CD14-positive monocyte (primary cell): Measurements from ENCODE around the gene CEP290. TPM values are rescaled to one million over a fixed set of nuclear protein-coding genes. Genes with fewer than 3 reads are reported as not detected.

ENCODE experiments used
- DNase-seq, 3 donors: peaks; one replicate each; pipeline ENCODE4 v3.0.0-alpha.2; 2011 to 2022
- H2AFZ ChIP-seq: 2 replicates; pipeline ENCODE4 v1.6.0; 2012; ENCODE audit warnings: mild to moderate bottlenecking, low read depth, low read length, inconsistent platforms; ENCODE audit not compliant: insufficient read depth, poor library complexity, severe bottlenecking
- H3K27ac ChIP-seq, 2 donors: 1 replicate in 1 of 2; 2 replicates in 1 of 2; pipeline ENCODE4 v1.5.1; 2012 to 2013; ENCODE audit warnings: low read length in 2 of 2, control low read depth in 1 of 2, inconsistent platforms in 1 of 2, low read depth in 1 of 2, mild to moderate bottlenecking in 1 of 2
- H3K27me3 ChIP-seq, 2 donors: one replicate each; pipeline versions ENCODE4 v1.6.0 to v1.6.1; 2011 to 2013; ENCODE audit warnings: low read length in 2 of 2; ENCODE audit not compliant: control insufficient read depth in 2 of 2, insufficient read depth in 2 of 2
- H3K36me3 ChIP-seq, 2 donors: replicated peaks in 1 of 2; 1 replicate in 1 of 2; 2 replicates in 1 of 2; pipeline versions ENCODE4 v1.5.1 to v1.6.1; 2012 to 2013; ENCODE audit warnings: low read length in 2 of 2, control low read depth in 1 of 2, inconsistent platforms in 1 of 2, mild to moderate bottlenecking in 1 of 2; ENCODE audit not compliant: insufficient read depth in 2 of 2, control insufficient read depth in 1 of 2
- H3K4me1 ChIP-seq, 2 donors: 1 replicate in 1 of 2; 2 replicates in 1 of 2; pipeline versions ENCODE4 v1.5.1 to v1.6.1; 2012 to 2013; ENCODE audit warnings: low read length in 2 of 2, control low read depth in 1 of 2, inconsistent platforms in 1 of 2, mild to moderate bottlenecking in 1 of 2, moderate library complexity in 1 of 2; ENCODE audit not compliant: insufficient read depth in 2 of 2, control insufficient read depth in 1 of 2
- H3K4me2 ChIP-seq: replicated peaks from 2 replicates; pipeline ENCODE3; 2012; ENCODE audit warnings: low read length, moderate library complexity, mild to moderate bottlenecking; ENCODE audit not compliant: poor library complexity, severe bottlenecking; ENCODE audit errors: extremely low read depth
- H3K4me3 ChIP-seq, 3 experiments: fragments of 200-600 bp in 1 of 3; sonication (generic) in 1 of 3; replicated peaks in 1 of 3; 1 replicate in 2 of 3; 2 replicates in 1 of 3; pipeline ENCODE4 v1.5.1; 2011 to 2013; ENCODE audit warnings: low read length in 3 of 3, mild to moderate bottlenecking in 3 of 3, control low read depth in 2 of 3, low read depth in 2 of 3, inconsistent platforms in 1 of 3, moderate library complexity in 1 of 3
- H3K79me2 ChIP-seq: 2 replicates; pipeline ENCODE4 v1.6.0; 2012; ENCODE audit warnings: mild to moderate bottlenecking, control low read depth, inconsistent platforms, low read length, moderate library complexity; ENCODE audit not compliant: insufficient read depth
- H3K9ac ChIP-seq: 2 replicates; pipeline ENCODE4 v1.6.0; 2017; ENCODE audit warnings: low read length, mild to moderate bottlenecking; ENCODE audit not compliant: insufficient read depth, poor library complexity, severe bottlenecking
- H3K9me3 ChIP-seq, 2 donors: replicated peaks in 1 of 2; 1 replicate in 1 of 2; 2 replicates in 1 of 2; pipeline versions ENCODE4 v1.5.1 to v1.6.1; 2012 to 2013; ENCODE audit warnings: low read length in 2 of 2, control low read depth in 1 of 2; ENCODE audit not compliant: control insufficient read depth in 1 of 2, insufficient read depth in 1 of 2
- H4K20me1 ChIP-seq: 2 replicates; pipeline ENCODE4 v1.6.0; 2012; ENCODE audit warnings: mild to moderate bottlenecking, low read length, control low read depth, moderate library complexity; ENCODE audit not compliant: insufficient read depth
- H3K27ac Mint-ChIP-seq, 7 donors: one replicate each; pipeline ENCODE4 v1.8.0; 2020; ENCODE audit warnings: mild to moderate bottlenecking in 7 of 7, mixed read lengths in 7 of 7, moderate library complexity in 6 of 7, inconsistent platforms in 2 of 7
- H3K27me3 Mint-ChIP-seq, 3 donors: one replicate each; pipeline ENCODE4 v1.8.0; 2021 to 2022; ENCODE audit warnings: low read depth in 3 of 3, mild to moderate bottlenecking in 3 of 3, mixed read lengths in 3 of 3, moderate library complexity in 3 of 3, inconsistent platforms in 1 of 3
- H3K36me3 Mint-ChIP-seq, 2 donors: one replicate each; pipeline ENCODE4 v1.8.0; 2020; ENCODE audit warnings: mixed read lengths in 2 of 2, inconsistent platforms in 1 of 2, mild to moderate bottlenecking in 1 of 2
- H3K4me1 Mint-ChIP-seq: one replicate; pipeline ENCODE4 v1.8.0; 2020; ENCODE audit warnings: mild to moderate bottlenecking, mixed read lengths
- H3K4me3 Mint-ChIP-seq, 2 donors: one replicate each; pipeline ENCODE4 v1.8.0; 2020; ENCODE audit warnings: mild to moderate bottlenecking in 2 of 2, mixed read lengths in 2 of 2, moderate library complexity in 1 of 2
- H3K9me3 Mint-ChIP-seq, 7 donors: one replicate each; pipeline ENCODE4 v1.8.0; 2020 to 2022; ENCODE audit warnings: mixed read lengths in 7 of 7, mild to moderate bottlenecking in 6 of 7, moderate library complexity in 6 of 7, inconsistent platforms in 2 of 7
- WGBS: methylation state at CpG from one replicate; pipeline ENCODE4 v1.1.5; 2013; ENCODE audit warnings: missing lambda C conversion rate; ENCODE audit not compliant: insufficient coverage; 5-methylcytosine and 5-hydroxymethylcytosine counted together
- intact Hi-C, 2 donors: fragments of 100-400 bp; cut with micrococcal nuclease; formaldehyde crosslinking; loops; one replicate each; pipeline versions ENCODE4 v1.15.0 to v1.15.1; 2023
- polyA plus RNA-seq, 3 donors: library from polyadenylated mRNA; depleted of rRNA in 1 of 3; unstranded in 2 of 3; stranded (reverse) in 1 of 3; fragments of 300-500 nt in 2 of 3; fragments of >200 nt in 1 of 3; fragmentation: Illumina TruSeq in 2 of 3; gene quantifications; 1 replicate in 2 of 3; 2 replicates in 1 of 3; pipeline ENCODE4 v1.2.3, GENCODE V29; 2012 to 2021
- TF ChIP-seq, protein P1 (sequence below): fragments of 200-600 bp; IDR thresholded peaks from one replicate; pipeline ENCODE4 v1.8.0; 2022; ENCODE audit warnings: antibody characterized with exemption, mild to moderate bottlenecking

CEP290 gene
- polyA plus RNA-seq, 3 donors: 0.55 to 1.5 (median 0.71) TPM

DNA sequence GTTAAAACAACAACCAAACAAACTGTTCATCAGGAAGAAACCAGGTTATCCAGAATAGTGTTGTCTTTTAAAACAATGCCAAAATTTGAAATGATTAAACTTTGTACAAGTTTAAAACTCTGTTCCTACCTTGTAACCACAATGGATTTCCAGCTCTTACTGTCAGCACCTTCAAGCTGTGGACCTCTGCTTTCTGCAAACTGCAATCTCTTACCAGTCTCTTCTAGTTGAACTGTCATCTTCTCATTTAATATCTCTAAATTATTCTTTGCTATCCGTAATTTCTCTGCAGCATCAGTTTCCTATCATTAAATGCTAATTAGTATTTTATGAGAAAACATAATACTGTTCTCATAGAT, 83.2 kb downstream of the CEP290 start:
- Histone ChIP-seq H3K27me3 (no peaks in the 10 kb centered on the region), H3K4me2 (no peak overlapping the region), H3K9me3 (no peaks in the 10 kb centered on the region), H3K79me2 (no peaks in the 10 kb centered on the region), H3K4me1 (no peaks in the 10 kb centered on the region), H2AFZ (no peak overlapping the region), H3K9ac (no peak overlapping the region), H3K36me3 (peaks cover 7 to 23% of the 10 kb centered on the region in 2 donors), H4K20me1 (no peaks in the 10 kb centered on the region), H3K27ac (no peak overlapping the region), H3K4me3 (no peak overlapping the region)
- Mint-ChIP-seq H3K36me3 (peaks cover 34 to 38% of the 10 kb centered on the region in 2 donors), H3K4me1 (peaks cover 3% of the 10 kb centered on the region), H3K4me3 (no peak overlapping the region), H3K9me3 (no peaks in the 10 kb centered on the region), H3K27ac (no peak overlapping the region), H3K27me3 (peaks cover 0 to 3% (median 0%) of the 10 kb centered on the region in 3 donors)
- WGBS: no CpG with 5 or more reads among the region's 1 CpG
- intact Hi-C loops: no loop called here
- DNase-seq: no peak
- TF ChIP-seq, protein P1, sequence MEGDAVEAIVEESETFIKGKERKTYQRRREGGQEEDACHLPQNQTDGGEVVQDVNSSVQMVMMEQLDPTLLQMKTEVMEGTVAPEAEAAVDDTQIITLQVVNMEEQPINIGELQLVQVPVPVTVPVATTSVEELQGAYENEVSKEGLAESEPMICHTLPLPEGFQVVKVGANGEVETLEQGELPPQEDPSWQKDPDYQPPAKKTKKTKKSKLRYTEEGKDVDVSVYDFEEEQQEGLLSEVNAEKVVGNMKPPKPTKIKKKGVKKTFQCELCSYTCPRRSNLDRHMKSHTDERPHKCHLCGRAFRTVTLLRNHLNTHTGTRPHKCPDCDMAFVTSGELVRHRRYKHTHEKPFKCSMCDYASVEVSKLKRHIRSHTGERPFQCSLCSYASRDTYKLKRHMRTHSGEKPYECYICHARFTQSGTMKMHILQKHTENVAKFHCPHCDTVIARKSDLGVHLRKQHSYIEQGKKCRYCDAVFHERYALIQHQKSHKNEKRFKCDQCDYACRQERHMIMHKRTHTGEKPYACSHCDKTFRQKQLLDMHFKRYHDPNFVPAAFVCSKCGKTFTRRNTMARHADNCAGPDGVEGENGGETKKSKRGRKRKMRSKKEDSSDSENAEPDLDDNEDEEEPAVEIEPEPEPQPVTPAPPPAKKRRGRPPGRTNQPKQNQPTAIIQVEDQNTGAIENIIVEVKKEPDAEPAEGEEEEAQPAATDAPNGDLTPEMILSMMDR: no peak

DNA sequence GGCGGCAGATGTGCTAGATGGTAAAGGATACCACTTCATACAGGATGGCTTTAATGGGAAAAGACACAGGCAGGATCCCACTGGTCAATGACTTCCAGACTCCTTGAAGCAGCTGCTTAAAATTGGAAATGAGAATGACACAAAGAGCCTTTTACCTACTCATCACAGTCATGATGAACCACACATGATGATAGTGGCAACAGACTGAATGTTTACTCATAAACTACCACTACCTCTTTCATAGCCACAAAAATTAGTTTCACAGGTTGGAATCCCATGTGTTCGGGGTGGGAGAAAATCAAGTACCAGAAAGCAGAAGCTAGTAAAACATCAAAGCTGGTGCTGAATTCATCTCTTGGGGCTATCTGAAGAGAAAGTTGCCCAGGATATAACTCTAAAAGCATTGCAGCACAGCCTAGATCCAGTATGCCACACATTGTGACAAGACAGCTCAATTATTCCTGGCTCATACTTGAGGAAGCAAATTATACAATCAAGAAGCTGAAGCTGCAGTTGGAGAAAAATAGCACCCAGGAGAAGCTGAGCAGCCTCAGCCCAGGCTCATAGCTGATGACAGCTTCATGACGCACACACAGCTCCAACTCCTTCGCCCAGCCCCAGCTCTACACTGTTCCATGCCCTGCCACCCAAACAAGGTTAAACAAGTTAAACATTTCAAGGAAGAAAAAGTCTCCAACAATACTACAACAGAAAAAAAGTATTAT, 83.7 kb downstream of the CEP290 start:
- Mint-ChIP-seq H3K27ac (peak overlapping the region in 1 of 7 donors; percentile 21), H3K4me3 (no peak overlapping the region), H3K9me3 (no peaks in the 10 kb centered on the region), H3K27me3 (peaks cover 0 to 3% (median 0%) of the 10 kb centered on the region in 3 donors), H3K36me3 (peaks cover 36 to 37% of the 10 kb centered on the region in 2 donors), H3K4me1 (peaks cover 3% of the 10 kb centered on the region)
- Histone ChIP-seq H3K4me1 (no peaks in the 10 kb centered on the region), H3K9me3 (no peaks in the 10 kb centered on the region), H2AFZ (no peak overlapping the region), H3K36me3 (peaks cover 7 to 29% of the 10 kb centered on the region in 2 donors), H3K9ac (no peak overlapping the region), H4K20me1 (no peaks in the 10 kb centered on the region), H3K4me3 (no peak overlapping the region), H3K4me2 (no peak overlapping the region), H3K79me2 (no peaks in the 10 kb centered on the region), H3K27ac (no peak overlapping the region), H3K27me3 (no peaks in the 10 kb centered on the region)
- DNase-seq: no peak
- TF ChIP-seq, protein P1: no peak
- 100% methylated on average over 3 of the region's 4 CpGs for WGBS
- intact Hi-C loops: no loop called here
